ENCODE results near the gene KCNQ4. TPM values are rescaled to one million over a fixed set of nuclear protein-coding genes. Genes with fewer than 3 reads are reported as not detected.

The KCNQ4 gene
- total and polyA plus RNA-seq, 2 experiments from 2014 or later = 1.3 to 3.0 TPM

DNA sequence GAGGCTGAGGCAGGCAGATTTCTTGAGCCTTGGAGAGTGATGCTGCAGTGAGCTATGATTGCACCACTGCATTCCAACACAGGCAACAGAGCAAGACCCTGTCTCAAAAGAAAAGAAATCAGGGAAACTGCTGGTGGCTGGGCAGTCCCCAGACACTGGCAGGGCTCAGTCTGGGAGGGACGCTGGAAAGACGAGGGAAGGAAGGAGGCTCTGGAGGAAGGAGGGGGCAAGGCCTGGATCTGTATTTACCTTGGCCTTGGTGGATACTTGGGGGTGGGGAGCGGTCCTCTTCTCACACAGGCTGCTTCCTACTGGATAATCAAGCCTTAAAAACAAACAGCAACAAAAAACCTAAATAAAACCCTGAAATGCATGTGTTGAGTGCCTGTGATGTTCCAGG is 24.4 kb downstream of the KCNQ4 start:
- Mint-ChIP-seq H3K4me1 (peaks cover 29% of the 10 kb centered on the region), H3K4me3 (no peak overlapping the region), H3K27ac (peak overlapping the region; percentile 20; the same call in 1 of the 2 replicates), H3K9me3 (no peaks in the 10 kb centered on the region), H3K27me3 (ENCODE audit: insufficient read depth, low read depth, poor library complexity) (peaks cover 13% of the 10 kb centered on the region), H3K36me3 (ENCODE audit: low read depth) (no peaks in the 10 kb centered on the region; the same call in 2 of the 3 replicates)
- H3K4me3 ChIP-seq = no peak overlapping the region
- ATAC-seq (no peak), DNase-seq (ENCODE audit: low spot score) (no peak)
- no peaks in the 10 kb centered on the region for H3K9me2 ChIP-seq (ENCODE audit: insufficient read depth)
- H3K27me3 ChIP-seq (ENCODE audit: insufficient read depth) = no peaks in the 10 kb centered on the region
- H3K27ac ChIP-seq (ENCODE audit: low read depth) = no peak overlapping the region
- H2AFZ ChIP-seq = no peak overlapping the region
- no peaks in the 10 kb centered on the region; the same call in 1 of the 2 replicates for H3F3A ChIP-seq (replicated peaks; ENCODE audit: low read depth)
- peaks cover 28% of the 10 kb centered on the region for H3K4me1 ChIP-seq (ENCODE audit: insufficient read depth)
- no peaks in the 10 kb centered on the region for H4K20me1 ChIP-seq (replicated peaks; ENCODE audit: insufficient read depth)
- no peak overlapping the region for H3K4me2 ChIP-seq
- H3K79me2 ChIP-seq (replicated peaks; ENCODE audit: insufficient read depth) = no peaks in the 10 kb centered on the region
- no peak for TF ChIP-seq POLR2AphosphoS5 (IDR thresholded peaks at IDR 0.05; ENCODE audit: low read depth)
- TF ChIP-seq ZNF331 (CRISPR knock-in tag; IDR thresholded peaks at IDR 0.05; ENCODE audit: low read depth) = no peak
- TF ChIP-seq EZH2phosphoT487 (IDR thresholded peaks at IDR 0.05; ENCODE audit: unreplicated experiment) = no peak
- TF ChIP-seq, protein P1, sequence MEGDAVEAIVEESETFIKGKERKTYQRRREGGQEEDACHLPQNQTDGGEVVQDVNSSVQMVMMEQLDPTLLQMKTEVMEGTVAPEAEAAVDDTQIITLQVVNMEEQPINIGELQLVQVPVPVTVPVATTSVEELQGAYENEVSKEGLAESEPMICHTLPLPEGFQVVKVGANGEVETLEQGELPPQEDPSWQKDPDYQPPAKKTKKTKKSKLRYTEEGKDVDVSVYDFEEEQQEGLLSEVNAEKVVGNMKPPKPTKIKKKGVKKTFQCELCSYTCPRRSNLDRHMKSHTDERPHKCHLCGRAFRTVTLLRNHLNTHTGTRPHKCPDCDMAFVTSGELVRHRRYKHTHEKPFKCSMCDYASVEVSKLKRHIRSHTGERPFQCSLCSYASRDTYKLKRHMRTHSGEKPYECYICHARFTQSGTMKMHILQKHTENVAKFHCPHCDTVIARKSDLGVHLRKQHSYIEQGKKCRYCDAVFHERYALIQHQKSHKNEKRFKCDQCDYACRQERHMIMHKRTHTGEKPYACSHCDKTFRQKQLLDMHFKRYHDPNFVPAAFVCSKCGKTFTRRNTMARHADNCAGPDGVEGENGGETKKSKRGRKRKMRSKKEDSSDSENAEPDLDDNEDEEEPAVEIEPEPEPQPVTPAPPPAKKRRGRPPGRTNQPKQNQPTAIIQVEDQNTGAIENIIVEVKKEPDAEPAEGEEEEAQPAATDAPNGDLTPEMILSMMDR (conservative IDR thresholded peaks at IDR 0.05; ENCODE audit: low read depth in 2 of 2) = no peak
- no peaks in the 10 kb centered on the region for H3K36me3 ChIP-seq (ENCODE audit: insufficient read depth)

DNA sequence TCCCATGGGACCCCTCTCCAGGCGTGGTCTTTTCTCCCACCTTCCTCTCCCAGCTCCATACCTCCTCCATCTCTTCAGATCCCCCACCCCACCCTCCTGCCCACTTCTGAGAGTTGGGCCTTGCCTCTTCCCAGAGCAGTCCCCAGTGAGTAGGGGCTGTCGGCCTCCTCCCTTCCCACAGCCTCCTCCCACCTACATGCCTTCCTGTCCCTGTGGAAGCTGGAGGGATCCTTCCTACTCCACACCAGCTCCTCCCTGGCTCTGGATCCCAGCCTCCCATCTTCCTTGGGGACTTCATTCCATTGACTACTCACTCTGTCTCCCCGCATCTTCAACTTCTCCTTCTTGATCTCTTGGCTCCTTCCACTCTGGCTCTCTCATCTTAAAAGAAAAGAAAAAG is 24.9 kb downstream of the KCNQ4 start:
- Histone ChIP-seq H3F3A (replicated peaks; ENCODE audit: low read depth) (no peaks in the 10 kb centered on the region), H3K4me1 (ENCODE audit: insufficient read depth) (peaks cover 23% of the 10 kb centered on the region), H3K36me3 (ENCODE audit: insufficient read depth) (no peaks in the 10 kb centered on the region), H3K4me3 (no peak overlapping the region), H2AFZ (no peak overlapping the region), H3K79me2 (replicated peaks; ENCODE audit: insufficient read depth) (no peaks in the 10 kb centered on the region), H3K9me2 (ENCODE audit: insufficient read depth) (no peaks in the 10 kb centered on the region), H4K20me1 (replicated peaks; ENCODE audit: insufficient read depth) (no peaks in the 10 kb centered on the region), H3K27me3 (ENCODE audit: insufficient read depth) (no peaks in the 10 kb centered on the region), H3K4me2 (no peak overlapping the region), H3K27ac (ENCODE audit: low read depth) (no peak overlapping the region)
- DNase-seq (ENCODE audit: low spot score) (no peak), ATAC-seq (no peak)
- H3K9me3 Mint-ChIP-seq = no peaks in the 10 kb centered on the region
- TF ChIP-seq EZH2phosphoT487 (IDR thresholded peaks at IDR 0.05; ENCODE audit: unreplicated experiment) (no peak), ZNF331 (CRISPR knock-in tag; IDR thresholded peaks at IDR 0.05; ENCODE audit: low read depth) (no peak), NANOG (IDR thresholded peaks at IDR 0.05; ENCODE audit: borderline replicate concordance) (no peak), JUNB (IDR thresholded peaks at IDR 0.05; ENCODE audit: unreplicated experiment) (no peak), CREB1 (CRISPR knock-in tag; IDR thresholded peaks at IDR 0.05; ENCODE audit: low read depth) (no peak), POLR2AphosphoS5 (IDR thresholded peaks at IDR 0.05; ENCODE audit: low read depth) (no peak), EZH2 (IDR thresholded peaks at IDR 0.05; ENCODE audit: low read depth, unreplicated experiment) (no peak), ZNF114 (CRISPR knock-in tag; IDR thresholded peaks at IDR 0.05) (no peak), STAT1 (IDR thresholded peaks at IDR 0.05; ENCODE audit: unreplicated experiment) (no peak)
- TF ChIP-seq, protein P1 (conservative IDR thresholded peaks at IDR 0.05; ENCODE audit: low read depth in 2 of 2) = no peak
- TF ChIP-seq, protein P2, sequence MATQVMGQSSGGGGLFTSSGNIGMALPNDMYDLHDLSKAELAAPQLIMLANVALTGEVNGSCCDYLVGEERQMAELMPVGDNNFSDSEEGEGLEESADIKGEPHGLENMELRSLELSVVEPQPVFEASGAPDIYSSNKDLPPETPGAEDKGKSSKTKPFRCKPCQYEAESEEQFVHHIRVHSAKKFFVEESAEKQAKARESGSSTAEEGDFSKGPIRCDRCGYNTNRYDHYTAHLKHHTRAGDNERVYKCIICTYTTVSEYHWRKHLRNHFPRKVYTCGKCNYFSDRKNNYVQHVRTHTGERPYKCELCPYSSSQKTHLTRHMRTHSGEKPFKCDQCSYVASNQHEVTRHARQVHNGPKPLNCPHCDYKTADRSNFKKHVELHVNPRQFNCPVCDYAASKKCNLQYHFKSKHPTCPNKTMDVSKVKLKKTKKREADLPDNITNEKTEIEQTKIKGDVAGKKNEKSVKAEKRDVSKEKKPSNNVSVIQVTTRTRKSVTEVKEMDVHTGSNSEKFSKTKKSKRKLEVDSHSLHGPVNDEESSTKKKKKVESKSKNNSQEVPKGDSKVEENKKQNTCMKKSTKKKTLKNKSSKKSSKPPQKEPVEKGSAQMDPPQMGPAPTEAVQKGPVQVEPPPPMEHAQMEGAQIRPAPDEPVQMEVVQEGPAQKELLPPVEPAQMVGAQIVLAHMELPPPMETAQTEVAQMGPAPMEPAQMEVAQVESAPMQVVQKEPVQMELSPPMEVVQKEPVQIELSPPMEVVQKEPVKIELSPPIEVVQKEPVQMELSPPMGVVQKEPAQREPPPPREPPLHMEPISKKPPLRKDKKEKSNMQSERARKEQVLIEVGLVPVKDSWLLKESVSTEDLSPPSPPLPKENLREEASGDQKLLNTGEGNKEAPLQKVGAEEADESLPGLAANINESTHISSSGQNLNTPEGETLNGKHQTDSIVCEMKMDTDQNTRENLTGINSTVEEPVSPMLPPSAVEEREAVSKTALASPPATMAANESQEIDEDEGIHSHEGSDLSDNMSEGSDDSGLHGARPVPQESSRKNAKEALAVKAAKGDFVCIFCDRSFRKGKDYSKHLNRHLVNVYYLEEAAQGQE (IDR thresholded peaks at IDR 0.05; ENCODE audit: unreplicated experiment) = no peak
- TF ChIP-seq, protein P3, sequence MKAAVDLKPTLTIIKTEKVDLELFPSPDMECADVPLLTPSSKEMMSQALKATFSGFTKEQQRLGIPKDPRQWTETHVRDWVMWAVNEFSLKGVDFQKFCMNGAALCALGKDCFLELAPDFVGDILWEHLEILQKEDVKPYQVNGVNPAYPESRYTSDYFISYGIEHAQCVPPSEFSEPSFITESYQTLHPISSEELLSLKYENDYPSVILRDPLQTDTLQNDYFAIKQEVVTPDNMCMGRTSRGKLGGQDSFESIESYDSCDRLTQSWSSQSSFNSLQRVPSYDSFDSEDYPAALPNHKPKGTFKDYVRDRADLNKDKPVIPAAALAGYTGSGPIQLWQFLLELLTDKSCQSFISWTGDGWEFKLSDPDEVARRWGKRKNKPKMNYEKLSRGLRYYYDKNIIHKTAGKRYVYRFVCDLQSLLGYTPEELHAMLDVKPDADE (IDR thresholded peaks at IDR 0.05) = no peak
- H3K27ac Mint-ChIP-seq = no peak overlapping the region
- H3K4me3 Mint-ChIP-seq = no peak overlapping the region; the same call in 2 of the 3 replicates
- H3K4me1 Mint-ChIP-seq = peaks cover 25% of the 10 kb centered on the region
- no peaks in the 10 kb centered on the region; the same call in 2 of the 3 replicates for H3K36me3 Mint-ChIP-seq (ENCODE audit: low read depth)
- peaks cover 12% of the 10 kb centered on the region for H3K27me3 Mint-ChIP-seq (ENCODE audit: insufficient read depth, low read depth, poor library complexity)

Measured in GM23338 (cell line).